GM23338 (cell line): ENCODE data around the gene MEGF6. TPM values are rescaled to one million over a fixed set of nuclear protein-coding genes. Genes with fewer than 3 reads are reported as not detected.

Experiments
- ATAC-seq: fragments of 200-7000 bp; cut with Tn5 transposase; 3 replicates; pipeline ENCODE4 v1.9.1; 2020
- DNase-seq: peaks from one replicate; pipeline ENCODE4 v3.0.0-alpha.2; 2015; ENCODE audit warnings: low spot score
- H2AFZ ChIP-seq: fragments of 200-600 bp; sonication (generic); 2 replicates; pipeline ENCODE4 v1.8.0; 2016; ENCODE audit warnings: antibody characterized with exemption, mild to moderate bottlenecking, moderate library complexity
- H3F3A ChIP-seq: fragments of 200-600 bp; sonication (generic); replicated peaks from 2 replicates; pipeline ENCODE4 v1.8.0; 2017; ENCODE audit warnings: antibody characterized with exemption, mixed run types, low read depth
- H3K27ac ChIP-seq: fragments of 200-600 bp; sonication (generic); 2 replicates; pipeline ENCODE4 v1.6.1; 2016; ENCODE audit warnings: low read depth
- H3K27me3 ChIP-seq: fragments of 200-600 bp; sonication (generic); 2 replicates; pipeline ENCODE4 v1.8.0; 2016; ENCODE audit warnings: mild to moderate bottlenecking, mixed run types, moderate library complexity; ENCODE audit not compliant: insufficient read depth
- H3K36me3 ChIP-seq: fragments of 200-600 bp; sonication (generic); 2 replicates; pipeline ENCODE4 v1.8.0; 2016; ENCODE audit warnings: mild to moderate bottlenecking; ENCODE audit not compliant: insufficient read depth
- H3K4me1 ChIP-seq: fragments of 200-600 bp; sonication (generic); 2 replicates; pipeline ENCODE4 v1.8.0; 2016; ENCODE audit warnings: mild to moderate bottlenecking, moderate library complexity; ENCODE audit not compliant: insufficient read depth
- H3K4me2 ChIP-seq: fragments of 200-600 bp; sonication (generic); 2 replicates; pipeline ENCODE4 v1.7.1; 2017; ENCODE audit warnings: mixed run types
- H3K4me3 ChIP-seq: fragments of 200-600 bp; sonication (generic); 2 replicates; pipeline ENCODE4 v1.6.1; 2016; ENCODE audit warnings: mixed run types
- H3K79me2 ChIP-seq: fragments of 200-600 bp; sonication (generic); replicated peaks from 2 replicates; pipeline ENCODE4 v1.8.0; 2017; ENCODE audit warnings: mild to moderate bottlenecking; ENCODE audit not compliant: insufficient read depth
- H3K9me2 ChIP-seq: fragments of 200-600 bp; sonication (generic); 2 replicates; pipeline ENCODE4 v1.8.0; 2017; ENCODE audit not compliant: insufficient read depth
- H4K20me1 ChIP-seq: fragments of 200-600 bp; sonication (generic); replicated peaks from 2 replicates; pipeline ENCODE4 v1.8.0; 2017; ENCODE audit warnings: mild to moderate bottlenecking; ENCODE audit not compliant: insufficient read depth
- H3K27ac Mint-ChIP-seq: 2 replicates; pipeline ENCODE4 v1.8.0; 2020; ENCODE audit warnings: inconsistent platforms, mild to moderate bottlenecking, moderate library complexity, mixed read lengths
- H3K27me3 Mint-ChIP-seq: 3 replicates; pipeline ENCODE4 v1.8.0; 2022; ENCODE audit warnings: low read depth, mild to moderate bottlenecking, moderate library complexity, mixed read lengths, inconsistent platforms; ENCODE audit not compliant: insufficient read depth, poor library complexity
- H3K36me3 Mint-ChIP-seq: 3 replicates; pipeline ENCODE4 v1.8.0; 2021; ENCODE audit warnings: low read depth, mild to moderate bottlenecking, inconsistent platforms, moderate library complexity, mixed read lengths
- H3K4me1 Mint-ChIP-seq: 3 replicates; pipeline ENCODE4 v1.8.0; 2020; ENCODE audit warnings: mild to moderate bottlenecking, inconsistent platforms, mixed read lengths
- H3K4me3 Mint-ChIP-seq: 3 replicates; pipeline ENCODE4 v1.8.0; 2021; ENCODE audit warnings: moderate library complexity, mild to moderate bottlenecking, inconsistent platforms, mixed read lengths
- H3K9me3 Mint-ChIP-seq: 3 replicates; pipeline ENCODE4 v1.8.0; 2020; ENCODE audit warnings: moderate library complexity, mild to moderate bottlenecking, inconsistent platforms, mixed read lengths
- CREB1 ChIP-seq: fragments of 250-450 bp; sonication (Bioruptor Pico); IDR thresholded peaks from 2 replicates; pipeline ENCODE4 v1.5.0; 2020; ENCODE audit warnings: low read depth, mild to moderate bottlenecking, moderate library complexity
- EZH2 ChIP-seq: fragments of 200-600 bp; sonication (generic); IDR thresholded peaks from one replicate; pipeline ENCODE4 v1.8.0; 2017; ENCODE audit warnings: antibody characterized with exemption, mild to moderate bottlenecking, low read depth; ENCODE audit not compliant: unreplicated experiment
- EZH2phosphoT487 ChIP-seq: fragments of 200-600 bp; sonication (generic); IDR thresholded peaks from one replicate; pipeline ENCODE4 v1.8.1; 2018; ENCODE audit warnings: antibody characterized with exemption; ENCODE audit not compliant: unreplicated experiment
- JUNB ChIP-seq: IDR thresholded peaks from one replicate; pipeline ENCODE4 v1.6.1; 2016; ENCODE audit warnings: antibody characterized with exemption; ENCODE audit not compliant: unreplicated experiment
- NANOG ChIP-seq: IDR thresholded peaks from 2 replicates; pipeline ENCODE4 v1.6.1; 2016; ENCODE audit warnings: antibody characterized with exemption, borderline replicate concordance
- POLR2AphosphoS5 ChIP-seq: IDR thresholded peaks from 2 replicates; pipeline ENCODE4 v1.6.1; 2016; ENCODE audit warnings: antibody characterized with exemption, low read depth
- REST ChIP-seq: IDR thresholded peaks from one replicate; pipeline ENCODE4 v1.6.1; 2018; ENCODE audit warnings: antibody characterized with exemption; ENCODE audit not compliant: unreplicated experiment
- ZNF114 ChIP-seq: fragments of 250-450 bp; sonication (Bioruptor Pico); IDR thresholded peaks from 2 replicates; pipeline ENCODE4 v1.5.0; 2020; ENCODE audit warnings: mild to moderate bottlenecking, moderate library complexity
- ZNF331 ChIP-seq: fragments of 250-450 bp; sonication (Bioruptor Pico); IDR thresholded peaks from 2 replicates; pipeline ENCODE4 v1.5.0; 2020; ENCODE audit warnings: low read depth, mild to moderate bottlenecking, moderate library complexity
- polyA plus RNA-seq: library from polyadenylated mRNA; unstranded; fragments of >200 nt; fragmentation: Nextera tagmentation; extraction: Ambion mirVana; gene quantifications from 2 replicates; pipeline ENCODE4 v1.2.1, GENCODE V29; 2016
- total RNA-seq: library from RNA; depleted of rRNA; stranded (reverse); fragments of >200 nt; shearing (Covaris generic); gene quantifications from 2 replicates; pipeline ENCODE4 v1.2.3, GENCODE V29; 2014
- TF ChIP-seq, protein P1 (sequence below), 2 experiments: fragments of 200-600 bp in 1 of 2; sonication (generic) in 1 of 2; conservative IDR thresholded peaks; 2 replicates each; pipeline versions ENCODE4 v1.5.1 to v1.6.1; 2016 to 2017; ENCODE audit warnings: antibody characterized with exemption in 2 of 2, low read depth in 2 of 2, mild to moderate bottlenecking in 2 of 2, moderate library complexity in 1 of 2
- TF ChIP-seq, protein P2 (sequence below): IDR thresholded peaks from 2 replicates; pipeline ENCODE4 v1.6.1; 2016; ENCODE audit warnings: antibody characterized with exemption

Gene MEGF6
- total and polyA plus RNA-seq, 2 experiments from 2014 or later: 4.0 to 21.4 TPM

DNA sequence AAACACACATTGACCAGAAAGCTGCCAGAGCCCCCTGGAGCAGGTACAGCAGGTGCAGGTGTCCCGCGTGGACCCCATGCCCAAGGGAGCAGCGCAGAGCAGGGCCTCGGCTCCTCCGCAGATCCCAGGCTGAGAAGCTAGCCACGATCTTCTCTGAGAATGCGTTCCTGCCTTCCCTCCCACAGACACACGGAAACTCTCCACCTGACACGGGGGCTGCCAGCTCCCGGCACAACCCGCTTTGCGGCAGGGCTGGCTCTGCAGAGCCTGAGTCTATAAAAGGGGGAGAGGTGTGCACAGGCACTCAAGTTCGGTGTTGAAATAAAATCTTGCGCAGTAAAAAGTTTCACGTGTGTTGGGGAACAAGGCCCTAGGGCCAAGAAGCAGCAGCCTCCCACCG, 9.6 kb downstream of the MEGF6 start (continued):
- TF ChIP-seq, protein P1, sequence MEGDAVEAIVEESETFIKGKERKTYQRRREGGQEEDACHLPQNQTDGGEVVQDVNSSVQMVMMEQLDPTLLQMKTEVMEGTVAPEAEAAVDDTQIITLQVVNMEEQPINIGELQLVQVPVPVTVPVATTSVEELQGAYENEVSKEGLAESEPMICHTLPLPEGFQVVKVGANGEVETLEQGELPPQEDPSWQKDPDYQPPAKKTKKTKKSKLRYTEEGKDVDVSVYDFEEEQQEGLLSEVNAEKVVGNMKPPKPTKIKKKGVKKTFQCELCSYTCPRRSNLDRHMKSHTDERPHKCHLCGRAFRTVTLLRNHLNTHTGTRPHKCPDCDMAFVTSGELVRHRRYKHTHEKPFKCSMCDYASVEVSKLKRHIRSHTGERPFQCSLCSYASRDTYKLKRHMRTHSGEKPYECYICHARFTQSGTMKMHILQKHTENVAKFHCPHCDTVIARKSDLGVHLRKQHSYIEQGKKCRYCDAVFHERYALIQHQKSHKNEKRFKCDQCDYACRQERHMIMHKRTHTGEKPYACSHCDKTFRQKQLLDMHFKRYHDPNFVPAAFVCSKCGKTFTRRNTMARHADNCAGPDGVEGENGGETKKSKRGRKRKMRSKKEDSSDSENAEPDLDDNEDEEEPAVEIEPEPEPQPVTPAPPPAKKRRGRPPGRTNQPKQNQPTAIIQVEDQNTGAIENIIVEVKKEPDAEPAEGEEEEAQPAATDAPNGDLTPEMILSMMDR (conservative IDR thresholded peaks at IDR 0.05; ENCODE audit: low read depth in 2 of 2): no peak
- TF ChIP-seq CREB1 (CRISPR knock-in tag): no peak
- no peak for TF ChIP-seq POLR2AphosphoS5

DNA sequence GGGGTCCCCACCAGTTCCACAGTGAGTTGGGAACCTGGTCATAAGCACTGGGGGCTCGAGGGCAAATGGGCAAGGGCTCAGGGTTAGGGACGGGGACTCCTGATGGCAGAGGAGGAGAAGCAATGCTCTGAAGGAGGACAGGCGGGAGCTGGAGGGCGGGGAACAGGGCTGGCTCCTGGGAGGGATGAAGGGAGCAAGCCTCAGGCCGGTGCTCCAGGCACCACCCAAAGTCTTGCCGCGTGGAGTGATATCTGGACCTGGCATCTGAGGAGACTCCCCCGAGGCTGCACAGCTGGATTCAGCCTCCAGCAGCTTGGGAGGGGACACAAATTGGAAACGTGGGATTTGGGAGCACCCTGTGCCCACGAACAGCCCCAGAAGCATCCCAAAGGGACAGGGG, 11.0 kb downstream of the MEGF6 start:
- Mint-ChIP-seq H3K36me3 (no peaks in the 10 kb centered on the region; the same call in 2 of the 3 replicates), H3K4me3 (no peak overlapping the region), H3K27ac (no peak overlapping the region), H3K9me3 (no peaks in the 10 kb centered on the region), H3K27me3 (peaks cover 4% of the 10 kb centered on the region), H3K4me1 (peaks cover 16% of the 10 kb centered on the region)
- H3K4me2 ChIP-seq: no peak overlapping the region
- peaks cover 13% of the 10 kb centered on the region; the same call in 1 of the 2 replicates for H3K4me1 ChIP-seq
- H4K20me1 ChIP-seq: no peaks in the 10 kb centered on the region; the same call in 1 of the 2 replicates
- no peaks in the 10 kb centered on the region for H3K27me3 ChIP-seq
- 0 out of 2 replicates have a peak, but pooled peaks cover 3% of the 10 kb centered on the region for H3F3A ChIP-seq
- H2AFZ ChIP-seq: no peak overlapping the region
- H3K36me3 ChIP-seq: no peaks in the 10 kb centered on the region
- no peak overlapping the region for H3K4me3 ChIP-seq
- H3K9me2 ChIP-seq: no peaks in the 10 kb centered on the region
- ATAC-seq (no peak), DNase-seq (no peak)
- H3K79me2 ChIP-seq: 0 out of 2 replicates have a peak, but pooled peaks cover 9% of the 10 kb centered on the region
- no peak overlapping the region for H3K27ac ChIP-seq
- TF ChIP-seq POLR2AphosphoS5: no peak
- TF ChIP-seq ZNF114 (CRISPR knock-in tag): no peak
- TF ChIP-seq REST: no peak
- TF ChIP-seq, protein P2, sequence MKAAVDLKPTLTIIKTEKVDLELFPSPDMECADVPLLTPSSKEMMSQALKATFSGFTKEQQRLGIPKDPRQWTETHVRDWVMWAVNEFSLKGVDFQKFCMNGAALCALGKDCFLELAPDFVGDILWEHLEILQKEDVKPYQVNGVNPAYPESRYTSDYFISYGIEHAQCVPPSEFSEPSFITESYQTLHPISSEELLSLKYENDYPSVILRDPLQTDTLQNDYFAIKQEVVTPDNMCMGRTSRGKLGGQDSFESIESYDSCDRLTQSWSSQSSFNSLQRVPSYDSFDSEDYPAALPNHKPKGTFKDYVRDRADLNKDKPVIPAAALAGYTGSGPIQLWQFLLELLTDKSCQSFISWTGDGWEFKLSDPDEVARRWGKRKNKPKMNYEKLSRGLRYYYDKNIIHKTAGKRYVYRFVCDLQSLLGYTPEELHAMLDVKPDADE: no peak
- TF ChIP-seq, protein P1 (conservative IDR thresholded peaks at IDR 0.05; ENCODE audit: low read depth in 2 of 2): no peak
- TF ChIP-seq NANOG: no peak
- no peak for TF ChIP-seq JUNB
- no peak for TF ChIP-seq EZH2phosphoT487
- TF ChIP-seq EZH2: no peak
- TF ChIP-seq ZNF331: no peak
